Tibial artery (tissue), 4 donors: ENCODE results near the gene MYRIP.

Source experiments
- DNase-seq, 2 donors: peaks; one replicate each; pipeline ENCODE4 v3.0.0-alpha.2; 2019
- H3K27ac ChIP-seq, 2 donors: fragments of 200-600 bp; sonication (generic) in 1 of 2; 1 replicate in 1 of 2; 2 replicates in 1 of 2; pipeline ENCODE4 v1.5.1; 2018 to 2019; ENCODE audit warnings: mild to moderate bottlenecking in 1 of 2
- H3K27me3 ChIP-seq, 2 donors: fragments of 200-600 bp; sonication (generic) in 1 of 2; one replicate each; pipeline versions ENCODE4 v1.5.1 to v1.6.0; 2016 to 2019
- H3K36me3 ChIP-seq, 3 donors: fragments of 200-600 bp; sonication (generic) in 2 of 3; one replicate each; pipeline ENCODE4 v1.5.1; 2016 to 2019; ENCODE audit warnings: mild to moderate bottlenecking in 2 of 3
- H3K4me1 ChIP-seq, 4 donors: fragments of 200-600 bp; sonication (generic) in 2 of 4; 1 replicate in 3 of 4; 2 replicates in 1 of 4; pipeline ENCODE4 v1.5.1; 2016 to 2019
- H3K4me3 ChIP-seq, 2 donors: fragments of 200-600 bp; sonication (generic) in 1 of 2; 1 replicate in 1 of 2; 2 replicates in 1 of 2; pipeline ENCODE4 v1.5.1; 2018 to 2019; ENCODE audit warnings: mild to moderate bottlenecking in 2 of 2
- H3K9me3 ChIP-seq, 3 donors: fragments of 200-600 bp; sonication (generic) in 1 of 3; one replicate each; pipeline ENCODE4 v1.5.1; 2016 to 2019
- intact Hi-C: fragments of 100-400 bp; cut with DNase I; formaldehyde crosslinking; loops from one replicate; pipeline ENCODE4 v1.15.0; 2023; ENCODE audit warnings: low total_unique reads
- TF ChIP-seq, protein P1 (sequence below), 2 experiments: fragments of 200-600 bp in 1 of 2; fragments of 450-650 bp in 1 of 2; IDR thresholded peaks; one replicate each; pipeline ENCODE4 v1.5.1; 2017 to 2019; ENCODE audit warnings: antibody characterized with exemption in 2 of 2, mild to moderate bottlenecking in 1 of 2, moderate library complexity in 1 of 2

Gene MYRIP

GRCh38 chr3:40187945-40188344 is 378.5 kb downstream of the MYRIP start:
- Histone ChIP-seq H3K27me3 (no peaks in the 10 kb centered on the region), H3K4me3 (no peak overlapping the region), H3K36me3 (peaks cover 3 to 5% (median 4%) of the 10 kb centered on the region in 3 donors), H3K4me1 (peaks cover 0 to 22% (median 5%) of the 10 kb centered on the region in 4 donors), H3K27ac (no peak overlapping the region), H3K9me3 (no peaks in the 10 kb centered on the region)
- intact Hi-C loops: no loop called here
- no peak for DNase-seq
- TF ChIP-seq, protein P1, sequence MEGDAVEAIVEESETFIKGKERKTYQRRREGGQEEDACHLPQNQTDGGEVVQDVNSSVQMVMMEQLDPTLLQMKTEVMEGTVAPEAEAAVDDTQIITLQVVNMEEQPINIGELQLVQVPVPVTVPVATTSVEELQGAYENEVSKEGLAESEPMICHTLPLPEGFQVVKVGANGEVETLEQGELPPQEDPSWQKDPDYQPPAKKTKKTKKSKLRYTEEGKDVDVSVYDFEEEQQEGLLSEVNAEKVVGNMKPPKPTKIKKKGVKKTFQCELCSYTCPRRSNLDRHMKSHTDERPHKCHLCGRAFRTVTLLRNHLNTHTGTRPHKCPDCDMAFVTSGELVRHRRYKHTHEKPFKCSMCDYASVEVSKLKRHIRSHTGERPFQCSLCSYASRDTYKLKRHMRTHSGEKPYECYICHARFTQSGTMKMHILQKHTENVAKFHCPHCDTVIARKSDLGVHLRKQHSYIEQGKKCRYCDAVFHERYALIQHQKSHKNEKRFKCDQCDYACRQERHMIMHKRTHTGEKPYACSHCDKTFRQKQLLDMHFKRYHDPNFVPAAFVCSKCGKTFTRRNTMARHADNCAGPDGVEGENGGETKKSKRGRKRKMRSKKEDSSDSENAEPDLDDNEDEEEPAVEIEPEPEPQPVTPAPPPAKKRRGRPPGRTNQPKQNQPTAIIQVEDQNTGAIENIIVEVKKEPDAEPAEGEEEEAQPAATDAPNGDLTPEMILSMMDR (IDR thresholded peaks at IDR 0.05): no peak

- intact Hi-C loops: no loop called here
- no peaks in the 10 kb centered on the region for H3K9me3 ChIP-seq
- no peak for DNase-seq
- peaks cover 0 to 22% (median 5%) of the 10 kb centered on the region in 4 donors for H3K4me1 ChIP-seq
- no peaks in the 10 kb centered on the region for H3K27me3 ChIP-seq
- H3K27ac ChIP-seq: no peak overlapping the region
- H3K36me3 ChIP-seq: no peaks in the 10 kb centered on the region
- no peak overlapping the region for H3K4me3 ChIP-seq
- TF ChIP-seq, protein P1 (IDR thresholded peaks at IDR 0.05): no peak
Observed at GRCh38 chr3:40189118-40189517, 379.7 kb downstream of the MYRIP start.

- no peak overlapping the region for H3K4me3 ChIP-seq
- no peak for DNase-seq
- no peaks in the 10 kb centered on the region for H3K9me3 ChIP-seq
- no peaks in the 10 kb centered on the region for H3K36me3 ChIP-seq
- TF ChIP-seq, protein P1 (IDR thresholded peaks at IDR 0.05): no peak
- H3K27me3 ChIP-seq: no peaks in the 10 kb centered on the region
- H3K27ac ChIP-seq: no peak overlapping the region
- intact Hi-C loops: no loop called here
- peaks cover 0 to 22% (median 5%) of the 10 kb centered on the region in 4 donors for H3K4me1 ChIP-seq
Observed at GRCh38 chr3:40190056-40190455, 380.6 kb downstream of the MYRIP start.

- Histone ChIP-seq H3K9me3 (no peaks in the 10 kb centered on the region), H3K36me3 (no peaks in the 10 kb centered on the region), H3K27ac (no peak overlapping the region), H3K27me3 (no peaks in the 10 kb centered on the region), H3K4me3 (no peak overlapping the region), H3K4me1 (peaks cover 0 to 20% (median 5%) of the 10 kb centered on the region in 4 donors)
- no peak for DNase-seq
- intact Hi-C loops: no loop called here
- TF ChIP-seq, protein P1 (IDR thresholded peaks at IDR 0.05): no peak
Observed at GRCh38 chr3:40191251-40191650, 381.8 kb downstream of the MYRIP start.

- Histone ChIP-seq H3K4me3 (no peak overlapping the region), H3K4me1 (peaks cover 0 to 17% (median 5%) of the 10 kb centered on the region in 4 donors), H3K27ac (no peak overlapping the region), H3K9me3 (no peaks in the 10 kb centered on the region), H3K36me3 (no peaks in the 10 kb centered on the region), H3K27me3 (no peaks in the 10 kb centered on the region)
- TF ChIP-seq, protein P1 (IDR thresholded peaks at IDR 0.05): peak; percentile 67 to 94
- peak in 1 of 2 donors; percentile 55 for DNase-seq
- intact Hi-C loops: loop anchor here (2.0 kb wide), 1 partner anchor 125 kb away; no protein-coding TSS in a partner anchor
Observed at GRCh38 chr3:40191850-40192448, 382.5 kb downstream of the MYRIP start.
